MM.1S (cell line): ENCODE measurements around the gene DUSP12.
"Not testable (repeated sequence)": the region's sequence is repeated elsewhere in the genome, so short reads cannot be mapped to it uniquely, and the experiment has no call there.

Experiments used
- DNase-seq: peaks from one replicate; pipeline ENCODE4 v3.0.0-alpha.2; 2015
- H2AFZ ChIP-seq: fragments of 300-600 bp; sonication (generic); 2 replicates; pipeline ENCODE4 v1.6.0; 2016; ENCODE audit warnings: antibody characterized with exemption, low read length
- H3F3A ChIP-seq: fragments of 300-600 bp; sonication (generic); 2 replicates; pipeline ENCODE4 v1.6.1; 2016; ENCODE audit warnings: mild to moderate bottlenecking, antibody characterized with exemption, low read length, moderate library complexity, mixed read lengths; ENCODE audit not compliant: insufficient read depth
- H3K27ac ChIP-seq: fragments of 300-600 bp; sonication (generic); 2 replicates; pipeline ENCODE4 v1.5.1; 2016; ENCODE audit warnings: mild to moderate bottlenecking, low read length
- H3K27me3 ChIP-seq: fragments of 300-600 bp; sonication (generic); replicated peaks from 2 replicates; pipeline ENCODE4 v1.6.0; 2016; ENCODE audit warnings: low read length; ENCODE audit not compliant: insufficient read depth
- H3K36me3 ChIP-seq: fragments of 300-600 bp; sonication (generic); replicated peaks from 2 replicates; pipeline ENCODE4 v1.6.1; 2016; ENCODE audit warnings: mild to moderate bottlenecking, low read length, mixed read lengths; ENCODE audit not compliant: insufficient read depth
- H3K4me1 ChIP-seq: fragments of 300-600 bp; sonication (generic); 2 replicates; pipeline ENCODE4 v1.6.1; 2016; ENCODE audit warnings: low read length, mixed read lengths
- H3K4me2 ChIP-seq: fragments of 300-600 bp; sonication (generic); 2 replicates; pipeline ENCODE4 v1.6.0; 2016; ENCODE audit warnings: low read depth, low read length
- H3K4me3 ChIP-seq: fragments of 300-600 bp; sonication (generic); 2 replicates; pipeline ENCODE4 v1.5.1; 2016; ENCODE audit warnings: low read length, mixed read lengths
- H3K79me2 ChIP-seq: fragments of 300-600 bp; sonication (generic); 2 replicates; pipeline ENCODE4 v1.6.1; 2016; ENCODE audit warnings: mixed run types, low read length, mixed read lengths
- H3K9ac ChIP-seq: fragments of 300-600 bp; sonication (generic); 2 replicates; pipeline ENCODE4 v1.6.1; 2016; ENCODE audit warnings: low read length, mixed read lengths
- H3K9me2 ChIP-seq: fragments of 300-600 bp; sonication (generic); replicated peaks from 2 replicates; pipeline ENCODE4 v1.6.1; 2016; ENCODE audit warnings: mild to moderate bottlenecking, low read length, mixed read lengths; ENCODE audit not compliant: insufficient read depth
- H3K9me3 ChIP-seq: fragments of 300-600 bp; sonication (generic); replicated peaks from 2 replicates; pipeline ENCODE4 v1.6.1; 2016; ENCODE audit warnings: mild to moderate bottlenecking, low read length, mixed read lengths; ENCODE audit not compliant: insufficient read depth
- H4K20me1 ChIP-seq: fragments of 300-600 bp; sonication (generic); 2 replicates; pipeline ENCODE4 v1.6.1; 2016; ENCODE audit warnings: mild to moderate bottlenecking, low read length, moderate library complexity, mixed read lengths; ENCODE audit not compliant: insufficient read depth
- CTCF ChIP-seq: fragments of 300-600 bp; sonication (generic); IDR thresholded peaks from 2 replicates; pipeline ENCODE4 v1.5.1; 2016; ENCODE audit warnings: antibody characterized with exemption, low read length, mixed read lengths
- EZH2 ChIP-seq: fragments of 300-600 bp; sonication (generic); optimal IDR thresholded peaks from 2 replicates; pipeline ENCODE3; 2017; ENCODE audit warnings: low read depth, mild to moderate bottlenecking, antibody characterized with exemption, low read length, mixed read lengths
- EZH2phosphoT487 ChIP-seq: fragments of 300-600 bp; sonication (generic); IDR thresholded peaks from 2 replicates; pipeline ENCODE4 v1.6.1; 2018; ENCODE audit warnings: antibody characterized with exemption, low read length

Gene DUSP12

GRCh38 chr1:161722406-161722805, 27.2 kb upstream of the DUSP12 start:
- Histone ChIP-seq H3K4me2 (no peak overlapping the region), H3K9me3 (no peaks in the 10 kb centered on the region), H3K4me1 (peaks cover 17% of the 10 kb centered on the region), H3K27ac (no peak overlapping the region), H3K27me3 (peaks cover 6% of the 10 kb centered on the region; the same call in 1 of the 2 replicates), H3F3A (peaks cover 23% of the 10 kb centered on the region), H3K79me2 (no peaks in the 10 kb centered on the region), H2AFZ (no peak overlapping the region), H3K36me3 (no peaks in the 10 kb centered on the region), H3K4me3 (no peak overlapping the region), H3K9ac (no peak overlapping the region), H3K9me2 (no peaks in the 10 kb centered on the region), H4K20me1 (no peaks in the 10 kb centered on the region)
- no peak for DNase-seq
- TF ChIP-seq CTCF = no peak
- no peak for TF ChIP-seq EZH2phosphoT487
- TF ChIP-seq EZH2 = no peak

- Histone ChIP-seq H3K9ac (no peak overlapping the region), H3K4me1 (peaks cover 17% of the 10 kb centered on the region), H3K27ac (no peak overlapping the region), H4K20me1 (no peaks in the 10 kb centered on the region), H3K9me3 (no peaks in the 10 kb centered on the region), H3K27me3 (peaks cover 6% of the 10 kb centered on the region; the same call in 1 of the 2 replicates), H3F3A (peaks cover 24% of the 10 kb centered on the region), H2AFZ (no peak overlapping the region), H3K79me2 (no peaks in the 10 kb centered on the region), H3K4me3 (no peak overlapping the region), H3K4me2 (no peak overlapping the region), H3K9me2 (no peaks in the 10 kb centered on the region), H3K36me3 (no peaks in the 10 kb centered on the region)
- no peak for TF ChIP-seq EZH2phosphoT487
- no peak for TF ChIP-seq CTCF
- no peak for TF ChIP-seq EZH2
- DNase-seq = no peak
Measured at GRCh38 chr1:161723459-161724141, 26.0 kb upstream of the DUSP12 start.

GRCh38 chr1:161725258-161725907, 24.2 kb upstream of the DUSP12 start:
- not testable (repeated sequence) for H3K36me3 ChIP-seq, H3K9me2 ChIP-seq, H3K4me1 ChIP-seq, H3K27me3 ChIP-seq, H3K9me3 ChIP-seq, H3K27ac ChIP-seq, H3K9ac ChIP-seq, H4K20me1 ChIP-seq, DNase-seq, H3K79me2 ChIP-seq
- H3K4me3 ChIP-seq = peak overlapping the region; percentile 89
- H3F3A ChIP-seq = peaks cover 17% of the 10 kb centered on the region
- peak overlapping the region; percentile 100 for H3K4me2 ChIP-seq
- peak overlapping the region; percentile 90 for H2AFZ ChIP-seq
